Measurements from ENCODE around the gene SELENON. TPM values are rescaled to one million over a fixed set of nuclear protein-coding genes. Genes with fewer than 3 reads are reported as not detected.

SELENON gene
- total RNA-seq, 1 donor from 2014 or later: 24.9 TPM

DNA sequence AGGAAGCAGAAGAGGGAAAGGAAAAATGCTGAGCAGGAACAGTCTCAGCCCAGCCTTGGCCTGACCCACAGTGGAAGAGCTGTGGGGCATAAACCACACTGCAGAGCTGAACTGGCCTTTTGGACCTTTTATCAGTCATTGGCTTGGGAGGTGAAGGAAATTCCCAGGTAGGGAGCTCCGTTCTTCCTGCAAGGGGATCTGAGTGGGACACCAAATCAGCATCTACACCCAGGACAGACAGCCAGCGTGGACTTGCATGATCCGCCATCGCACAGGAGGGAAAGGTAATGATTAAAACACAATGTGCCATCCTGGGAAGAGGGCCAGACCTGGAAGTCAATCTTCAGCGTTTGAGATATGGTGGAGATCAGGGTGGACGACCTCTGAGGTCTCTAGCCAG is 18.6 kb downstream of the SELENON start:
- TF ChIP-seq EZH2phosphoT487 (IDR thresholded peaks at IDR 0.05): no peak
- TF ChIP-seq, protein P1, sequence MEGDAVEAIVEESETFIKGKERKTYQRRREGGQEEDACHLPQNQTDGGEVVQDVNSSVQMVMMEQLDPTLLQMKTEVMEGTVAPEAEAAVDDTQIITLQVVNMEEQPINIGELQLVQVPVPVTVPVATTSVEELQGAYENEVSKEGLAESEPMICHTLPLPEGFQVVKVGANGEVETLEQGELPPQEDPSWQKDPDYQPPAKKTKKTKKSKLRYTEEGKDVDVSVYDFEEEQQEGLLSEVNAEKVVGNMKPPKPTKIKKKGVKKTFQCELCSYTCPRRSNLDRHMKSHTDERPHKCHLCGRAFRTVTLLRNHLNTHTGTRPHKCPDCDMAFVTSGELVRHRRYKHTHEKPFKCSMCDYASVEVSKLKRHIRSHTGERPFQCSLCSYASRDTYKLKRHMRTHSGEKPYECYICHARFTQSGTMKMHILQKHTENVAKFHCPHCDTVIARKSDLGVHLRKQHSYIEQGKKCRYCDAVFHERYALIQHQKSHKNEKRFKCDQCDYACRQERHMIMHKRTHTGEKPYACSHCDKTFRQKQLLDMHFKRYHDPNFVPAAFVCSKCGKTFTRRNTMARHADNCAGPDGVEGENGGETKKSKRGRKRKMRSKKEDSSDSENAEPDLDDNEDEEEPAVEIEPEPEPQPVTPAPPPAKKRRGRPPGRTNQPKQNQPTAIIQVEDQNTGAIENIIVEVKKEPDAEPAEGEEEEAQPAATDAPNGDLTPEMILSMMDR (IDR thresholded peaks at IDR 0.05): no peak
- no peak for TF ChIP-seq EZH2 (IDR thresholded peaks at IDR 0.05)
- peaks cover 11% of the 10 kb centered on the region for H3K27me3 Mint-ChIP-seq (ENCODE audit: insufficient read depth, low read depth)
- Histone ChIP-seq H3K36me3 (no peaks in the 10 kb centered on the region), H3K4me2 (peak overlapping the region; percentile 88), H3K9ac (no peak overlapping the region), H2AFZ (replicated peaks) (no peak overlapping the region), H3K4me3 (peak overlapping the region; percentile 75), H3K4me1 (peaks cover 10% of the 10 kb centered on the region), H4K20me1 (ENCODE audit: low read depth) (peaks cover 18% of the 10 kb centered on the region), H3K27ac (no peak overlapping the region), H3K9me3 (ENCODE audit: low read depth) (no peaks in the 10 kb centered on the region), H3K27me3 (peaks cover 5% of the 10 kb centered on the region), H3F3A (ENCODE audit: low read depth) (peaks cover 25% of the 10 kb centered on the region), H3K79me2 (ENCODE audit: low read depth) (peaks cover 25% of the 10 kb centered on the region)
- DNase-seq (ENCODE audit: low spot score): no peak
- H3K36me3 Mint-ChIP-seq: peaks cover 6% of the 10 kb centered on the region
- H3K4me1 Mint-ChIP-seq: peaks cover 29% of the 10 kb centered on the region
- peak overlapping the region; percentile 99 for H3K4me3 Mint-ChIP-seq
- peak overlapping the region; percentile 97 for H3K27ac Mint-ChIP-seq
- no peaks in the 10 kb centered on the region for H3K9me3 Mint-ChIP-seq

DNA sequence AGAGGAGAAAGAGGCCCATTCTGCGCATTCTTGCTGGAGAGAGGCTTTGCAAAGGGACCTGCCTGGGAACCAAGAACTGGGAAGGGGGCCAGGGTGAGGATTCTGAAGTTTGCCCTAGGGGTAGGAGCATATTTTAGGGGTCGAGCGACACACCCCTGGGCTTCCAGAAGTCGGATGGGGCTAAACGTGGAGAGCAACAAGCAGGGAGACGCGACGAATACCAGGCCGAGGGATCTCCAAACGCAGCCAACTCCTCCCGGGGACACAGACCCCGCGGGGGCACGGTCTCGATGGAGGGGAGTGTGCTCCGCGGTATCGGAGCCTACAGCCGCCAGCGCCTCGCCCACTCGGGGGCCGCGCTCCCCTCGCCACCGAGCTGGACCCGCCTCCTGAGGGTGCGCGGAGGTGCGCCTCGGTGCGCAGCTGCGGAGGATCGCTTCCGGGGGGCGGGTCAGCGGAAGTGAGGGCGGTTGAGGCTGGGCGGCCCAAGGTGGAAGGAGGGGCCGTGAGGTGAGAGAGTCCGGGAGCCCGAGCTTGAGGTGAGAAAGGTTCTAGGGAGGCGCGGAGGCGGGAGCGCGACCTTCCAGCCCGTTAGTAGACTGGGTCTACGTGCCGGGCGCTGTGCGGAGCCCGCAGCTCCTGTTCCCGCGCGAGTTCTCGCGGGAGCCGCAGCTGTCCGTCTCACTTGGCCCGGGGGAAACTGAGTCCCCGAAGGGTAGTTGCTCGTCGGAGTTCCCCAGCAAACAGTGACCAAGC is 19.7 kb downstream of the SELENON start, which contains the start of gene MTFR1L:
MTFR1L (plus strand) TSS at position 464 of the 756 bp plus-strand sequence. CDS start 3,151 bp downstream, outside the sequence.
- Histone ChIP-seq H3K4me2 (peak within 1 kb of the TSS; percentile 88), H2AFZ (replicated peaks) (peak within 1 kb of the TSS; percentile 72), H3K79me2 (ENCODE audit: low read depth) (peaks cover 25% of the 10 kb centered on the region), H3K27me3 (peaks cover 5% of the 10 kb centered on the region), H4K20me1 (ENCODE audit: low read depth) (peaks cover 18% of the 10 kb centered on the region), H3K4me1 (peaks cover 10% of the 10 kb centered on the region), H3K9me3 (ENCODE audit: low read depth) (no peaks in the 10 kb centered on the region), H3K36me3 (no peaks in the 10 kb centered on the region), H3K27ac (no peak within 1 kb of the TSS), H3K9ac (peak within 1 kb of the TSS; percentile 43), H3F3A (ENCODE audit: low read depth) (peaks cover 25% of the 10 kb centered on the region), H3K4me3 (peak within 1 kb of the TSS; percentile 75)
- peak; percentile 86 for DNase-seq (ENCODE audit: low spot score)
- Mint-ChIP-seq H3K4me1 (peaks cover 29% of the 10 kb centered on the region), H3K36me3 (peaks cover 7% of the 10 kb centered on the region), H3K4me3 (peak within 1 kb of the TSS; percentile 99), H3K27me3 (ENCODE audit: insufficient read depth, low read depth) (peaks cover 11% of the 10 kb centered on the region), H3K27ac (peak within 1 kb of the TSS; percentile 97), H3K9me3 (no peaks in the 10 kb centered on the region)
- TF ChIP-seq EZH2phosphoT487 (IDR thresholded peaks at IDR 0.05): no peak
- TF ChIP-seq EZH2 (IDR thresholded peaks at IDR 0.05): no peak
- TF ChIP-seq, protein P1 (IDR thresholded peaks at IDR 0.05): no peak

DNA sequence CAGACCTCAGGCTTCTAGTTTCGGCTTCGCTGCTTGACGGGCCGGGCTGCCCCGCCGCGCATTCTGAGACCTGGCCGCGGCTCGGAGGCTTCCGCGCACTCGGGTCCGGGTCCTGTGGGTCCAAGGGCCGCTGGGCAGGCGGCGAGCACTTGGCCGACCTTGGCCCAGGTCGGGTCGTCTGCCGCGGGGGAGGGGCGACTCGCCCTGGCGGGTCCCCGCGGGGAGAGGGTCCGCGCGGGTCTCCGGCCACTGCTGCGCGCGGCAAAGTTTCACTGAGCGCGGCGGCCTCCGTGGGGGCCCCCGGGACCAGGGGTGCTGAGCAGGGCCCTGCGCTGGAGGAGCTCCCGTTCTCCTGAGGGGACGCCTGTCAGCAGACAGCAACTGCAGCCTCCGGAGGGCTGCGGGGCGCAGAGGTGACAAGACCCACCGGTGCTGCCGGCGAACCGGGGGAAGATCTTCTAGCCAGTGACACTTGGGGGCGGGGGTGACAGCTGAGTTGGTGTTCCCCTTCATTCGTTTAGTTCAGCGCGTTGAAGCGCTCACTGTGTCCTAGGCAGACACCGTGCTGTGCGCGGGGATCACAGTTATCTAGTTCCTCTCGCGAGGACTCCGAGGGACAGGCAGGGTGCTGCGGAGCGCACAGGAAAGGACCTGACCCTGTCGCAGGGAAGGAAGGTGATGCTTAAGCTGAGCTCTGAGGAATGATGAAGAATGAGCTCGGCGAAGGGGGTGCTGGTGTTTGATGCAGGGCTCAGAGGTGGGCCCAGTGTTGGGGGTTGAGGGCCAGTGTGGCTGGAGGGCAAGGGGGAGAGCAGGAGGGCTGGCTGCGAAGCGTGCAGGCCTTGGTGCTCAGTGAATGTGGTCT is 20.5 kb downstream of the SELENON start:
- Mint-ChIP-seq H3K4me3 (peak overlapping the region; percentile 99), H3K36me3 (peaks cover 2% of the 10 kb centered on the region), H3K4me1 (peaks cover 29% of the 10 kb centered on the region), H3K27me3 (ENCODE audit: insufficient read depth, low read depth) (peaks cover 11% of the 10 kb centered on the region), H3K9me3 (no peaks in the 10 kb centered on the region), H3K27ac (peak overlapping the region; percentile 85)
- peaks cover 25% of the 10 kb centered on the region for H3F3A ChIP-seq (ENCODE audit: low read depth)
- peaks cover 25% of the 10 kb centered on the region for H3K79me2 ChIP-seq (ENCODE audit: low read depth)
- H3K4me3 ChIP-seq: peak overlapping the region; percentile 75
- peaks cover 18% of the 10 kb centered on the region for H4K20me1 ChIP-seq (ENCODE audit: low read depth)
- H3K9ac ChIP-seq: peak overlapping the region; percentile 43
- no peaks in the 10 kb centered on the region for H3K9me3 ChIP-seq (ENCODE audit: low read depth)
- TF ChIP-seq EZH2phosphoT487 (IDR thresholded peaks at IDR 0.05): no peak
- no peak for TF ChIP-seq EZH2 (IDR thresholded peaks at IDR 0.05)
- TF ChIP-seq, protein P1 (IDR thresholded peaks at IDR 0.05): no peak
- H3K27ac ChIP-seq: no peak overlapping the region
- peak; percentile 76 for DNase-seq (ENCODE audit: low spot score)
- H2AFZ ChIP-seq (replicated peaks): peak overlapping the region; percentile 72
- H3K4me1 ChIP-seq: peaks cover 10% of the 10 kb centered on the region
- no peaks in the 10 kb centered on the region for H3K36me3 ChIP-seq
- peak overlapping the region; percentile 88 for H3K4me2 ChIP-seq
- H3K27me3 ChIP-seq: peaks cover 5% of the 10 kb centered on the region
